Psoas muscle (tissue), 8 donors: Measurements from ENCODE around the gene SCUBE1. TPM values are rescaled to one million over a fixed set of nuclear protein-coding genes. Genes with fewer than 3 reads are reported as not detected.

Experiments
- ATAC-seq, 4 donors: fragments of 200-7000 bp; cut with Tn5 transposase; one replicate each; pipeline ENCODE4 v1.9.1; 2020; ENCODE audit warnings: moderate library complexity in 3 of 4, mild to moderate bottlenecking in 2 of 4
- DNase-seq, 2 donors: peaks; one replicate each; pipeline ENCODE4 v3.0.0-alpha.2; 2020
- H3K27ac ChIP-seq: fragments of 200-600 bp; one replicate; pipeline ENCODE4 v1.8.0; 2022
- H3K27me3 ChIP-seq, 3 donors: fragments of 200-600 bp in 1 of 3; one replicate each; pipeline versions ENCODE4 v1.6.1 to v1.8.0; 2013 to 2022; ENCODE audit warnings: low read length in 2 of 3, mild to moderate bottlenecking in 2 of 3, moderate library complexity in 1 of 3; ENCODE audit not compliant: insufficient read depth in 3 of 3
- H3K36me3 ChIP-seq, 2 donors: fragments of 200-600 bp in 1 of 2; one replicate each; pipeline versions ENCODE4 v1.6.1 to v1.8.0; 2013 to 2022; ENCODE audit warnings: low read depth in 1 of 2, mild to moderate bottlenecking in 1 of 2, moderate library complexity in 1 of 2; ENCODE audit not compliant: insufficient read depth in 1 of 2
- H3K4me1 ChIP-seq: fragments of 200-600 bp; one replicate; pipeline ENCODE4 v1.8.0; 2022
- H3K4me3 ChIP-seq: fragments of 200-600 bp; one replicate; pipeline ENCODE4 v1.8.0; 2022; ENCODE audit warnings: mild to moderate bottlenecking
- H3K9me3 ChIP-seq: fragments of 200-600 bp; one replicate; pipeline ENCODE4 v1.8.0; 2022
- CTCF ChIP-seq: fragments of 200-600 bp; IDR thresholded peaks from one replicate; pipeline ENCODE4 v1.8.0; 2022; ENCODE audit warnings: antibody characterized with exemption
- WGBS, 3 donors: extraction: QIAGEN DNeasy Blood & Tissue Kit; methylation state at CpG; one replicate each; pipeline versions ENCODE4 v1.1.6 to v1.1.7; 2013; 5-methylcytosine and 5-hydroxymethylcytosine counted together
- intact Hi-C, 2 donors: fragments of 100-400 bp; cut with DNase I; formaldehyde crosslinking; loops; one replicate each; pipeline versions ENCODE4 v1.11.0 to v1.14.2; 2022
- polyA plus RNA-seq, 3 donors: library from polyadenylated mRNA; stranded (reverse); fragments of 200-250 nt; gene quantifications; one replicate each; pipeline ENCODE4 v1.2.3, GENCODE V29; 2013
- total RNA-seq, 4 donors: library from RNA; stranded (reverse); fragmentation: NEBNext Ultra II Directional in 2 of 4; extraction: Animal tissue kit (Norgen Biotek cat#: 25700) in 2 of 4; gene quantifications; one replicate each; pipeline versions ENCODE4 v1.2.1 to v1.2.4, GENCODE V29; 2021 to 2023
- donor health status: healthy with polysubstance abuse.
- donor health status: DM: no; HTN: no; CAD: no; lungs with moderate emphysema.
- donor health status: Bipolar disorder and iron deficiency.
- donor health status: healthy.
- donor health status: DM: yes; HTN: yes; CAD: no.
- donor health status: DM: no; HTN: no; CAD: no.
- donor health status: DM: no; HTN: no; CAD: no.
- donor health status: DM: yes; HTN: yes; CAD: no.

Gene SCUBE1
- total and polyA plus RNA-seq, 7 donors: 0.04 to 0.19 (median 0.08) TPM

GRCh38 chr22:43150731-43151206 lies 192.4 kb downstream of the SCUBE1 start:
- H3K27ac ChIP-seq: peak overlapping the region; percentile 81
- H3K4me3 ChIP-seq: peak overlapping the region; percentile 82
- DNase-seq (no peak), ATAC-seq (peak in 2 of 4 donors; percentile 0 to 4)
- 68 to 74% (median 71%) methylated on average over 15 of the region's 15 CpGs for WGBS, 3 donors
- no peaks in the 10 kb centered on the region for H3K36me3 ChIP-seq
- TF ChIP-seq CTCF: no peak
- intact Hi-C loops: no loop called here
- H3K27me3 ChIP-seq: no peaks in the 10 kb centered on the region
- peaks cover 6% of the 10 kb centered on the region for H3K4me1 ChIP-seq
- H3K9me3 ChIP-seq: no peaks in the 10 kb centered on the region

GRCh38 chr22:43148581-43148980 lies 194.6 kb downstream of the SCUBE1 start:
- intact Hi-C loops: no loop called here
- WGBS, 3 donors: 56 to 60% (median 56%) methylated on average over 6 of the region's 6 CpGs
- ATAC-seq: no peak
- H3K27ac ChIP-seq: no peak overlapping the region
- no peaks in the 10 kb centered on the region for H3K9me3 ChIP-seq
- no peak for DNase-seq
- no peaks in the 10 kb centered on the region for H3K36me3 ChIP-seq
- no peaks in the 10 kb centered on the region for H3K27me3 ChIP-seq
- no peak for TF ChIP-seq CTCF
- no peak overlapping the region for H3K4me3 ChIP-seq
- H3K4me1 ChIP-seq: no peaks in the 10 kb centered on the region

GRCh38 chr22:43147821-43148220 lies 195.4 kb downstream of the SCUBE1 start:
- Histone ChIP-seq H3K4me1 (no peaks in the 10 kb centered on the region), H3K27ac (no peak overlapping the region), H3K27me3 (no peaks in the 10 kb centered on the region), H3K9me3 (no peaks in the 10 kb centered on the region), H3K4me3 (no peak overlapping the region), H3K36me3 (no peaks in the 10 kb centered on the region)
- no peak for TF ChIP-seq CTCF
- WGBS, 3 donors: 62 to 63% (median 63%) methylated on average over 8 of the region's 8 CpGs
- ATAC-seq (no peak), DNase-seq (no peak)
- intact Hi-C loops: no loop called here

Other genes starting within 250 kb of the SCUBE1 start
- not detected for gene BIK, start 232.6 kb downstream of the SCUBE1 start, total RNA-seq
- not detected for gene BIK, start 232.6 kb downstream of the SCUBE1 start, polyA plus RNA-seq
- gene MCAT, start 200.0 kb downstream of the SCUBE1 start, total RNA-seq: 10 to 100 TPM; 14.8 to 21.7 (median 16.9) TPM
- 10 to 100 TPM; 21.9 to 33.4 (median 23.4) TPM for gene MCAT, start 200.0 kb downstream of the SCUBE1 start, polyA plus RNA-seq
- 10 to 100 TPM; 35.8 to 69.9 (median 59.5) TPM for gene TSPO, start 191.8 kb downstream of the SCUBE1 start, total RNA-seq
- gene TSPO, start 191.8 kb downstream of the SCUBE1 start, polyA plus RNA-seq: 100 to 1,000 TPM in 2 of 3 donors, 10 to 100 TPM in 1; 74.8 to 148 (median 101) TPM
- 10 to 100 TPM; 12.3 to 15.1 (median 13.5) TPM for gene TTLL12, start 156.2 kb downstream of the SCUBE1 start, total RNA-seq
- gene TTLL12, start 156.2 kb downstream of the SCUBE1 start, polyA plus RNA-seq: 10 to 100 TPM in 2 of 3 donors, 1 to 10 TPM in 1; 9.9 to 20.7 (median 17.5) TPM
- not detected for gene MPPED1, start 68.6 kb upstream of the SCUBE1 start, total RNA-seq
- under 1 TPM in 2 of 3 donors, not detected in 1; 0.04 to 0.10 TPM for gene MPPED1, start 68.6 kb upstream of the SCUBE1 start, polyA plus RNA-seq